ENCODE measurements around the gene PIGN. TPM values are rescaled to one million over a fixed set of nuclear protein-coding genes. Genes with fewer than 3 reads are reported as not detected.

The PIGN gene, protein sequence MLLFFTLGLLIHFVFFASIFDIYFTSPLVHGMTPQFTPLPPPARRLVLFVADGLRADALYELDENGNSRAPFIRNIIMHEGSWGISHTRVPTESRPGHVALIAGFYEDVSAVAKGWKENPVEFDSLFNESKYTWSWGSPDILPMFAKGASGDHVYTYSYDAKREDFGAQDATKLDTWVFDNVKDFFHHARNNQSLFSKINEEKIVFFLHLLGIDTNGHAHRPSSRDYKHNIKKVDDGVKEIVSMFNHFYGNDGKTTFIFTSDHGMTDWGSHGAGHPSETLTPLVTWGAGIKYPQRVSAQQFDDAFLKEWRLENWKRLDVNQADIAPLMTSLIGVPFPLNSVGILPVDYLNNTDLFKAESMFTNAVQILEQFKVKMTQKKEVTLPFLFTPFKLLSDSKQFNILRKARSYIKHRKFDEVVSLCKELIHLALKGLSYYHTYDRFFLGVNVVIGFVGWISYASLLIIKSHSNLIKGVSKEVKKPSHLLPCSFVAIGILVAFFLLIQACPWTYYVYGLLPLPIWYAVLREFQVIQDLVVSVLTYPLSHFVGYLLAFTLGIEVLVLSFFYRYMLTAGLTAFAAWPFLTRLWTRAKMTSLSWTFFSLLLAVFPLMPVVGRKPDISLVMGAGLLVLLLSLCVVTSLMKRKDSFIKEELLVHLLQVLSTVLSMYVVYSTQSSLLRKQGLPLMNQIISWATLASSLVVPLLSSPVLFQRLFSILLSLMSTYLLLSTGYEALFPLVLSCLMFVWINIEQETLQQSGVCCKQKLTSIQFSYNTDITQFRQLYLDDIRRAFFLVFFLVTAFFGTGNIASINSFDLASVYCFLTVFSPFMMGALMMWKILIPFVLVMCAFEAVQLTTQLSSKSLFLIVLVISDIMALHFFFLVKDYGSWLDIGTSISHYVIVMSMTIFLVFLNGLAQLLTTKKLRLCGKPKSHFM
- total RNA-seq (2014; rRNA removed; shearing (Covaris generic)), result 23.1 and 30.8 TPM in 2 replicates

DNA sequence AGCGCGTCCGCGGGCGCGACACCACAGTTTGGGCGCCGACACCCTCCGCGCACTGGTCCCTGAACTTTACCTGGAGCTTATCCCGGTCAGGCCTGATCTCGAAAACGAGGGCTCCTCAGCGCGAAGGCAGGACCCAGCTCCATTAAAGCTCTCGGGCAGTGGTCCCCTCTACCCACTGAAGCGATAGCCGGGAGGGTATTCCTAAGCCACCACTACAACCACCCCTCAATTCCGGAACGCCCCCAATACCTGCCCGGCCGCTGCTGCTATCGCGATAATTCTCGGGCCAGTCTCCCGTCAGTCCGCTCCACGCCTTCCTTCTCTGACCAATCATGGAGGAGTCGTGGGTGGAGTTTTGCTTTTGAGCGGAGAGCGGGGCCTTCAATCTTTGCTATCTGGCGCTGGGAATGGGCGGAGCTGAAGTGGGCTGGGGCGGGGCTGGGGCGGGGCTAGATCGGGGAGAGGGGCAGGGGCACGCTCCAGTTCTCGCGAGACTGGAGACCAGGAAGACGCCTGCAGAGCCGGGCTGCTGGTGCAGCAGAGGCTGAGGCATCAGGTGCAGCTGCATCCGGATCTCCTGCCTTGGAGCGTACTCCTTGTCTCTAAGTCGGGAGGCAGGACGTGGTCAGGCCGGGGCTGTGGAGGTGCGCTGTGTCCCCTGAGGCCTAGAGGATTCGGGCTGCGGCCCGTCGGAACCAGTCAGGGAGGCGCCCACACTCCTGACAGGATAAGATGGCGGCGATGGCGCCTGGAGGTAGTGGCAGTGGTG lies at the start of gene PIGN, which contains the start of gene RELCH:
Gene PIGN, minus strand, starts transcription at position 283 of the 769 bp plus-strand sequence. CDS start 25,703 bp downstream, outside the sequence.
Gene RELCH, plus strand, starts transcription at position 482 of the 769 bp plus-strand sequence. Its CDS starts 251 bp downstream, at position 733.
- DNase-seq (ENCODE audit: low spot score), result peak; percentile 99
- in situ Hi-C loops (cut with HindIII; ENCODE audit: low sequenced_read_pairs), result no loop called here

GRCh38 chr18:62236252-62236651 lies 49.4 kb upstream of the PIGN start:
- no peak for DNase-seq (ENCODE audit: low spot score)
- in situ Hi-C loops (cut with HindIII; ENCODE audit: low sequenced_read_pairs), result no loop called here

GRCh38 chr18:62226047-62226446 lies 39.2 kb upstream of the PIGN start:
- DNase-seq (ENCODE audit: low spot score), result no peak
- in situ Hi-C loops (cut with HindIII; ENCODE audit: low sequenced_read_pairs), result no loop called here

- in situ Hi-C loops (cut with HindIII; ENCODE audit: low sequenced_read_pairs), result no loop called here
- no peak for DNase-seq (ENCODE audit: low spot score)
Observed at GRCh38 chr18:62224229-62224628, 37.4 kb upstream of the PIGN start.

DNA sequence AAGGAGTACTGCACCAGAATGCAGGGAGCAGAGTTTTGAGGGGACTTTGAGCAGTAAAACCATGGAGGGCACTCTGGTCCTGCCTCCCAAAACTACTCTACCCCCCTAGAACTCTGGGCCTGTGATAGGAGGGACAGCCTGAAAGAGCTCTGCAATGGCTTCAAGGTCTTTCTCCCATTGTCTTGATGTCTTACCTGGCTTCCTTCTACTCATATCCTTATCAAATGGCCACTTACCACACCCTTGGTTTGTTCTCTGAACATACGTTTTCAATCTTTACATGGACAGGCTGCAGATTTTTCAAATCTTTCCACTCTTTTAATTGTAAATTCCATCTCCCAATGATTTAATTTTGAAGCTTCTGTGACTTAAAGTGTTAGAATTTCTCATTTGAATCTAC lies 27.9 kb upstream of the PIGN start:
- no peak for DNase-seq (ENCODE audit: low spot score)
- in situ Hi-C loops (cut with HindIII; ENCODE audit: low sequenced_read_pairs), result no loop called here

DNA sequence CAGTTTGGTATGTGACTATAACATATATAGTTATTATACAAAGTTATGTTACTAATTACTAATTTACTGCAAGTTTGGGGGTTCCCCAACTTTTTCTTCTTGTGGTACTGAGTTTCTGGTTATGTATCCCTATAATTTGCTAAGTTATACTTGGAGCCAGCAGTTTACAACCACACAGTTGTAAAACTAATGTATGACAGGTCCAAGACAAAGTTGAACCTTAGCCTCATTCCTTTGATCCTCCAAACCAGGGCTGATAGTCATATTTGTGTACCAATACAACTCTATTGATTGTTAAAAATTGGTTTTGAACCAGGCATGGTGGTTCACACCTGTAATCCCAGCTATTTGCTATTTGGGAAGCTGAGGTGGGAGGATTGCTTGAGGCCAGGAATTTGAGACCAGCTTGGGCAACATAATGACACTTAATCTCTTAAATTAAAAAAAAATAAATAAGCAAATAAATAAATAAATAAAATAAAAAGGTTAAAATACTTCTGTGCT lies 24.5 kb upstream of the PIGN start:
- in situ Hi-C loops (cut with HindIII; ENCODE audit: low sequenced_read_pairs), result no loop called here

GRCh38 chr18:62210138-62210537 lies 23.3 kb upstream of the PIGN start:
- no peak for DNase-seq (ENCODE audit: low spot score)
- in situ Hi-C loops (cut with HindIII; ENCODE audit: low sequenced_read_pairs), result no loop called here

More for the DNA sequence above, 24.5 kb upstream of the PIGN start:
- DNase-seq (ENCODE audit: low spot score), result no peak

GRCh38 chr18:62209046-62209445 lies 22.2 kb upstream of the PIGN start:
- in situ Hi-C loops (cut with HindIII; ENCODE audit: low sequenced_read_pairs), result no loop called here
- DNase-seq (ENCODE audit: low spot score), result no peak

DNA sequence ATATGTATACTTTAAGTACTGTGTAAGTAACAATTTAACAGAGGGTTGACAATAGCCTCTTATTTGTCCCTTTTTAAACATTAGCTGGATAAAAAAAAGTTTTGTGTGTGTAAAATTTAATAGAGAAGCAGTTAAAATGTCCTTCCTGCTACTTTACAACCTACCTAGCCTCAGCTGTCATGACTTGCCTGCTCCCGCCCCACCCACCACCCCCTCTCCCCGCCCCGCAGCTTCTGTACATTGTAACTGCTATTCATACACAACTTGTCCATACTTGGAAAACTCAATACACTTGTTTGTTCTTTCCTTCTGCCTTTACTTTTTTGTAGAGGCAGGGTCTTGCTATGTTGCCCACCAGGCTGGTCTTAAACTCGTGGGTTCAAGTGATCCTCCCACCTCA lies 19.7 kb upstream of the PIGN start:
- DNase-seq (ENCODE audit: low spot score), result no peak
- in situ Hi-C loops (cut with HindIII; ENCODE audit: low sequenced_read_pairs), result no loop called here

DNA sequence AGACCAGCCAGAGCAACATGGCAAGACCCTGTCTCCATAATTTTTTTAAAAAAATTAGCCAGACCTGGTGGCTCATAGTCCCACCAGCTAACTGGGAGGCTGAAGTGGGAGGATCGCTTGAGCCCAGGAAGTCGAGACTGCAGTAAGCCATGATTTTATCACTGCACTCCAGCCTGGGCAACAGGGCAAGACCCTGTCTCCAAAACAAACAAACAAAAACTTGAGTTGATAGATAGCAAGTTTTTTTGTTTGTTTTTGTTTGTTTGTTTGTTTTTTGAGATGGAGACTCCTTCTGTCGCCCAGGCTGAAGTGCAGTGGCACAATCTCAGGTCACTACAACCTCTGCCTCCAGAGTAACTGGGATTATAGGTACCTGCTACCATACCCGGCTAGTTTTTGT lies 19.0 kb upstream of the PIGN start:
- in situ Hi-C loops (cut with HindIII; ENCODE audit: low sequenced_read_pairs), result no loop called here
- DNase-seq (ENCODE audit: low spot score), result no peak

- in situ Hi-C loops (cut with HindIII; ENCODE audit: low sequenced_read_pairs), result no loop called here
- DNase-seq (ENCODE audit: low spot score), result no peak
Observed at GRCh38 chr18:62201870-62202269, 15.0 kb upstream of the PIGN start.

DNA sequence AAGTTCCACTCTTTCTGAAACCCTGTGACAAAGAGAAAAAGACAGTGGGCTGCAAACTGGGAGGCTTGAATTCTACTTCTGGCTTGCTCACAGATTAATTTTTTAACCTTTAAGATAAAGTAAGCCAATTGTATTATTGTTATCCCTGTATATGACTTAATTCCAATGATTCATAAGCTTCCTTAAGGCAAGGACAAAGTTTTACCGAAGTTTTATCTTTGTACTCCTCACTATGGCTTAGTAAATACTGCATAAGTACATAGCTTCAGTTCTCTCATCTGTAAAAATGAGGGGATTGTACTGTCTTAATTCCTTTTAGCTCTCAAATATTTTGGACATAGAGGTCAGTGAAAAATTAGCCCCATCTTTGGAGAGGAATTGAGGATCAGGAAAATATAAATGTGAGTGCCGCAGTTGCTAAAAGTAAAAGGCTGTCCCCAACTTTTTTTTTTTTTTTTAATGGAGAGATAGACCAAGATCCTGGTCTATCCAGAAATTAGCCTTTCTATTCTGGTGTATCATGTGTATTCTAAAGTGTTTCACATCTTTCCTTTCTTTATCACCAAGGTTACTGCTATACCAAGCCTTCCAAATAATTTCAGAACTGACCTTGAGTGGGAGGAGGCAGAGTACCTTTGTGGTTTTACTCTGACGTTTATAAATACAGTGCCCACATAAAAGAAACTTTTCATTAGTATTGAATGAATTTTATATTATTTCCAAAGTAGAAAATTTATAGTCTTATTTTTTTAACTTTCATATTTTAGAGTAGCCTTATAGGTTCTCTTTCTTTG lies 13.5 kb upstream of the PIGN start:
- in situ Hi-C loops (cut with HindIII; ENCODE audit: low sequenced_read_pairs), result no loop called here
- DNase-seq (ENCODE audit: low spot score), result no peak

DNA sequence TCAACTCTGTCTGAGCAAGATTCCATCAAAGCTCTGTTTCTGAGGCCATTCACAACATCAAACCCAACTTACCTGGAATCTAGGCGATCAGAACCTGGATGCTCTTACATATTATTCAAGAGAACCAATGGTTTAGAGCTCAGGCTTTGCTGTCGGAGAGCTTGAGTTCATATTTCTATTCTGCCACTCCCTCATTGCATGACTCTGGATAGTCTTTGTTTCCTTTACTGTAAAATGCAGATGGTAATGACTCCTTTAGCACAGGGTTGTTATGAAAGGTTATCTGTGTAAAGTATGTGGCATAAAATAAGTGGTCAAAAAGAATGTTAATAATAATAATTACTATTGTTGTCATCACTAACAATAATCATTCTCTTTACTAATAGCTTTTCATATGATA lies 12.8 kb upstream of the PIGN start:
- in situ Hi-C loops (cut with HindIII; ENCODE audit: low sequenced_read_pairs), result no loop called here
- DNase-seq (ENCODE audit: low spot score), result no peak

DNA sequence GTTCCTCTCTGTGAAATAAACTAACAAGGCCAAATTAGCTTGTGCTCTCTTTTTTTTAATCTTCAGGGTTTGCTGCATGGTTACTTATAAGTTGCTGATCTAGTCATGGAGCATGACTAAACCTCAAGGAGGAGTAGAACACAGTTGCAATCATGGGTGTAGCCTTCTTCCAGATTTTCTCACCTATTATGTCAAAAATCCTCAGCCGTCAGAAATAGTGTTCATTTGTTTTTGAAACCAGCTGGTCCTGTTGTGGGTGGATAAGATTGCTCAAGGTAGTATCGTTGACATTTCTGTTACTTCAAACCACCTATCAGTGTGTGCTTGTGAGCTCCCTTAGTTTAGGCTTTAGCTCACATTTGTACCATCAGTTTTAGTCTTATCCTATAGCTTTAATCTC lies 11.4 kb upstream of the PIGN start:
- in situ Hi-C loops (cut with HindIII; ENCODE audit: low sequenced_read_pairs), result no loop called here
- DNase-seq (ENCODE audit: low spot score), result peak; percentile 25

DNA sequence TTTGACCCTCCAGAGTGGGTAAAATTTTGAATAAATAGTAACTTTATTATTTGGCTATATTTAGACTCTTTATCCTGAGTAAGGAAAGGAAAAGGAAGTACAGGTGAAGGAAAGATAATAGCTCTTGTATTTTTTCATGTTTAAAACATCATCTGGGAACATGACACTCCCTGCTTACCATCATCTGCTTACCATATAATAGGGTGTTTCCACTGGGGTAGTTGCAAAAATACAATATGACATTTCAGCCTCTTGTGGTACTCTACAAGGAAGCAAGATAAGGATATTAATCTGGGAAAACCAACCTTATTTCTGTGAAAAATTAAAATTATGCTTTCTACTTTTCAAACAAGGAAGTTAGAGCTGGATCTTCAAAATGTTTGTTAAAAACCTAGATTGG lies 10.1 kb upstream of the PIGN start:
- in situ Hi-C loops (cut with HindIII; ENCODE audit: low sequenced_read_pairs), result no loop called here
- no peak for DNase-seq (ENCODE audit: low spot score)

GRCh38 chr18:62196079-62196478 lies 9.2 kb upstream of the PIGN start:
- in situ Hi-C loops (cut with HindIII; ENCODE audit: low sequenced_read_pairs), result no loop called here
- DNase-seq (ENCODE audit: low spot score), result no peak

DNA sequence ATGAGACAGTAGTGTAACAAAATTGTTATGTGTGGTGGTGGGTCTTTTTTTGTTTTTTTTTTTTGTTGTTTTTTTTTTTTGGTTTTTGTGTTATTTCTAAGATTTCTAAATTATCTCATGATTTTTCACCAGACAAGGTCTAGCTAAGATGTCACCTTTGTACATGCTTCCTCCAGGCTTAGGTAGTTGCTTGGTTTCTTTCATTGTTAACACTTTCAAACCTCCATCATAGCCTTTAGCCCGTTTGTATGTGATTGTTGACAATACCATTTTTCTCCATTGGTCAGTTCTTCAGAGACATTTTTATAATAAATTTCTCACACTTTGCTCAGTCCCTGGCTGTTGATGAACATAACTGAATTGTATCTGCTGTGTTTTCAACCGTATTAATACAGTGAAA lies 2.4 kb upstream of the PIGN start:
- DNase-seq (ENCODE audit: low spot score), result no peak
- in situ Hi-C loops (cut with HindIII; ENCODE audit: low sequenced_read_pairs), result no loop called here
